CD14-positive monocyte (primary cell): ENCODE measurements around the gene UNC13B. TPM values are rescaled to one million over a fixed set of nuclear protein-coding genes. Genes with fewer than 3 reads are reported as not detected.

Experiments
- DNase-seq, 3 donors: peaks; one replicate each; pipeline ENCODE4 v3.0.0-alpha.2; 2011 to 2022
- H2AFZ ChIP-seq: 2 replicates; pipeline ENCODE4 v1.6.0; 2012; ENCODE audit warnings: mild to moderate bottlenecking, low read depth, low read length, inconsistent platforms; ENCODE audit not compliant: insufficient read depth, poor library complexity, severe bottlenecking
- H3K27ac ChIP-seq, 2 donors: 1 replicate in 1 of 2; 2 replicates in 1 of 2; pipeline ENCODE4 v1.5.1; 2012 to 2013; ENCODE audit warnings: low read length in 2 of 2, control low read depth in 1 of 2, inconsistent platforms in 1 of 2, low read depth in 1 of 2, mild to moderate bottlenecking in 1 of 2
- H3K27me3 ChIP-seq, 2 donors: one replicate each; pipeline versions ENCODE4 v1.6.0 to v1.6.1; 2011 to 2013; ENCODE audit warnings: low read length in 2 of 2; ENCODE audit not compliant: control insufficient read depth in 2 of 2, insufficient read depth in 2 of 2
- H3K36me3 ChIP-seq, 2 donors: replicated peaks in 1 of 2; 1 replicate in 1 of 2; 2 replicates in 1 of 2; pipeline versions ENCODE4 v1.5.1 to v1.6.1; 2012 to 2013; ENCODE audit warnings: low read length in 2 of 2, control low read depth in 1 of 2, inconsistent platforms in 1 of 2, mild to moderate bottlenecking in 1 of 2; ENCODE audit not compliant: insufficient read depth in 2 of 2, control insufficient read depth in 1 of 2
- H3K4me1 ChIP-seq, 2 donors: 1 replicate in 1 of 2; 2 replicates in 1 of 2; pipeline versions ENCODE4 v1.5.1 to v1.6.1; 2012 to 2013; ENCODE audit warnings: low read length in 2 of 2, control low read depth in 1 of 2, inconsistent platforms in 1 of 2, mild to moderate bottlenecking in 1 of 2, moderate library complexity in 1 of 2; ENCODE audit not compliant: insufficient read depth in 2 of 2, control insufficient read depth in 1 of 2
- H3K4me2 ChIP-seq: replicated peaks from 2 replicates; pipeline ENCODE3; 2012; ENCODE audit warnings: low read length, moderate library complexity, mild to moderate bottlenecking; ENCODE audit not compliant: poor library complexity, severe bottlenecking; ENCODE audit errors: extremely low read depth
- H3K4me3 ChIP-seq, 3 experiments: fragments of 200-600 bp in 1 of 3; sonication (generic) in 1 of 3; replicated peaks in 1 of 3; 1 replicate in 2 of 3; 2 replicates in 1 of 3; pipeline ENCODE4 v1.5.1; 2011 to 2013; ENCODE audit warnings: low read length in 3 of 3, mild to moderate bottlenecking in 3 of 3, control low read depth in 2 of 3, low read depth in 2 of 3, inconsistent platforms in 1 of 3, moderate library complexity in 1 of 3
- H3K79me2 ChIP-seq: 2 replicates; pipeline ENCODE4 v1.6.0; 2012; ENCODE audit warnings: mild to moderate bottlenecking, control low read depth, inconsistent platforms, low read length, moderate library complexity; ENCODE audit not compliant: insufficient read depth
- H3K9ac ChIP-seq: 2 replicates; pipeline ENCODE4 v1.6.0; 2017; ENCODE audit warnings: low read length, mild to moderate bottlenecking; ENCODE audit not compliant: insufficient read depth, poor library complexity, severe bottlenecking
- H3K9me3 ChIP-seq, 2 donors: replicated peaks in 1 of 2; 1 replicate in 1 of 2; 2 replicates in 1 of 2; pipeline versions ENCODE4 v1.5.1 to v1.6.1; 2012 to 2013; ENCODE audit warnings: low read length in 2 of 2, control low read depth in 1 of 2; ENCODE audit not compliant: control insufficient read depth in 1 of 2, insufficient read depth in 1 of 2
- H4K20me1 ChIP-seq: 2 replicates; pipeline ENCODE4 v1.6.0; 2012; ENCODE audit warnings: mild to moderate bottlenecking, low read length, control low read depth, moderate library complexity; ENCODE audit not compliant: insufficient read depth
- H3K27ac Mint-ChIP-seq, 7 donors: one replicate each; pipeline ENCODE4 v1.8.0; 2020; ENCODE audit warnings: mild to moderate bottlenecking in 7 of 7, mixed read lengths in 7 of 7, moderate library complexity in 6 of 7, inconsistent platforms in 2 of 7
- H3K27me3 Mint-ChIP-seq, 3 donors: one replicate each; pipeline ENCODE4 v1.8.0; 2021 to 2022; ENCODE audit warnings: low read depth in 3 of 3, mild to moderate bottlenecking in 3 of 3, mixed read lengths in 3 of 3, moderate library complexity in 3 of 3, inconsistent platforms in 1 of 3
- H3K36me3 Mint-ChIP-seq, 2 donors: one replicate each; pipeline ENCODE4 v1.8.0; 2020; ENCODE audit warnings: mixed read lengths in 2 of 2, inconsistent platforms in 1 of 2, mild to moderate bottlenecking in 1 of 2
- H3K4me1 Mint-ChIP-seq: one replicate; pipeline ENCODE4 v1.8.0; 2020; ENCODE audit warnings: mild to moderate bottlenecking, mixed read lengths
- H3K4me3 Mint-ChIP-seq, 2 donors: one replicate each; pipeline ENCODE4 v1.8.0; 2020; ENCODE audit warnings: mild to moderate bottlenecking in 2 of 2, mixed read lengths in 2 of 2, moderate library complexity in 1 of 2
- H3K9me3 Mint-ChIP-seq, 7 donors: one replicate each; pipeline ENCODE4 v1.8.0; 2020 to 2022; ENCODE audit warnings: mixed read lengths in 7 of 7, mild to moderate bottlenecking in 6 of 7, moderate library complexity in 6 of 7, inconsistent platforms in 2 of 7
- CTCF ChIP-seq: fragments of 200-600 bp; IDR thresholded peaks from one replicate; pipeline ENCODE4 v1.8.0; 2022; ENCODE audit warnings: antibody characterized with exemption, mild to moderate bottlenecking
- WGBS: methylation state at CpG from one replicate; pipeline ENCODE4 v1.1.5; 2013; ENCODE audit warnings: missing lambda C conversion rate; ENCODE audit not compliant: insufficient coverage; 5-methylcytosine and 5-hydroxymethylcytosine counted together
- intact Hi-C, 2 donors: fragments of 100-400 bp; cut with micrococcal nuclease; formaldehyde crosslinking; loops; one replicate each; pipeline versions ENCODE4 v1.15.0 to v1.15.1; 2023
- polyA plus RNA-seq, 3 donors: library from polyadenylated mRNA; depleted of rRNA in 1 of 3; unstranded in 2 of 3; stranded (reverse) in 1 of 3; fragments of 300-500 nt in 2 of 3; fragments of >200 nt in 1 of 3; fragmentation: Illumina TruSeq in 2 of 3; gene quantifications; 1 replicate in 2 of 3; 2 replicates in 1 of 3; pipeline ENCODE4 v1.2.3, GENCODE V29; 2012 to 2021

UNC13B gene
- polyA plus RNA-seq, 3 donors = 0.41 to 0.81 (median 0.66) TPM

GRCh38 chr9:35198191-35198590 is 36.4 kb downstream of the UNC13B start:
- DNase-seq = no peak
- no peaks in the 10 kb centered on the region for H3K4me1 Mint-ChIP-seq
- TF ChIP-seq CTCF = no peak
- no peaks in the 10 kb centered on the region for H3K27me3 ChIP-seq
- no peaks in the 10 kb centered on the region for H3K36me3 Mint-ChIP-seq
- WGBS = 100% methylated on average over 1 of the region's 4 CpGs
- intact Hi-C loops = loop anchor here in 1 of 2 donors (5.0 kb wide), 1 partner anchor 51 kb away; no protein-coding TSS in a partner anchor
- H3K36me3 ChIP-seq = no peaks in the 10 kb centered on the region
- H3K27me3 Mint-ChIP-seq = peaks cover 0 to 2% (median 2%) of the 10 kb centered on the region in 3 donors
- no peak overlapping the region for H3K27ac ChIP-seq
- H3K4me2 ChIP-seq = no peak overlapping the region
- H3K4me3 Mint-ChIP-seq = no peak overlapping the region
- H2AFZ ChIP-seq = no peak overlapping the region
- no peak overlapping the region for H3K4me3 ChIP-seq
- no peaks in the 10 kb centered on the region for H3K79me2 ChIP-seq
- H3K27ac Mint-ChIP-seq = no peak overlapping the region
- no peaks in the 10 kb centered on the region for H4K20me1 ChIP-seq
- peaks cover 8 to 34% of the 10 kb centered on the region in 2 donors for H3K9me3 ChIP-seq
- peaks cover 30 to 66% (median 53%) of the 10 kb centered on the region in 7 donors for H3K9me3 Mint-ChIP-seq
- H3K4me1 ChIP-seq = no peaks in the 10 kb centered on the region
- no peak overlapping the region for H3K9ac ChIP-seq

GRCh38 chr9:35203528-35203927 is 41.7 kb downstream of the UNC13B start:
- intact Hi-C loops = no loop called here
- no peak overlapping the region for H3K4me3 Mint-ChIP-seq
- WGBS = 86% methylated on average over 1 of the region's 2 CpGs
- no peak for TF ChIP-seq CTCF
- H3K27me3 Mint-ChIP-seq = peaks cover 0 to 3% (median under 1%) of the 10 kb centered on the region in 3 donors
- no peaks in the 10 kb centered on the region for H3K4me1 ChIP-seq
- no peaks in the 10 kb centered on the region for H3K79me2 ChIP-seq
- H3K36me3 Mint-ChIP-seq = no peaks in the 10 kb centered on the region
- no peaks in the 10 kb centered on the region for H3K4me1 Mint-ChIP-seq
- H3K27ac ChIP-seq = no peak overlapping the region
- no peak overlapping the region for H3K4me3 ChIP-seq
- H3K27me3 ChIP-seq = no peaks in the 10 kb centered on the region
- H3K9me3 ChIP-seq = peaks cover 31 to 32% of the 10 kb centered on the region in 2 donors
- H3K27ac Mint-ChIP-seq = no peak overlapping the region
- no peak overlapping the region for H3K9ac ChIP-seq
- no peaks in the 10 kb centered on the region for H3K36me3 ChIP-seq
- no peak overlapping the region for H3K4me2 ChIP-seq
- H3K9me3 Mint-ChIP-seq = peaks cover 33 to 66% (median 50%) of the 10 kb centered on the region in 7 donors
- no peak for DNase-seq
- no peak overlapping the region for H2AFZ ChIP-seq
- H4K20me1 ChIP-seq = no peaks in the 10 kb centered on the region
